AML-193 (cell line): ENCODE data around the gene SMIM36.
"Not testable (repeated sequence)": the region's sequence is repeated elsewhere in the genome, so short reads cannot be mapped to it uniquely, and the experiment has no call there.

Source experiments
- DNase-seq, 2 experiments: peaks; one replicate each; lab custom pipeline; 2025; lab: John Stamatoyannopoulos, UW

The SMIM36 gene

DNA sequence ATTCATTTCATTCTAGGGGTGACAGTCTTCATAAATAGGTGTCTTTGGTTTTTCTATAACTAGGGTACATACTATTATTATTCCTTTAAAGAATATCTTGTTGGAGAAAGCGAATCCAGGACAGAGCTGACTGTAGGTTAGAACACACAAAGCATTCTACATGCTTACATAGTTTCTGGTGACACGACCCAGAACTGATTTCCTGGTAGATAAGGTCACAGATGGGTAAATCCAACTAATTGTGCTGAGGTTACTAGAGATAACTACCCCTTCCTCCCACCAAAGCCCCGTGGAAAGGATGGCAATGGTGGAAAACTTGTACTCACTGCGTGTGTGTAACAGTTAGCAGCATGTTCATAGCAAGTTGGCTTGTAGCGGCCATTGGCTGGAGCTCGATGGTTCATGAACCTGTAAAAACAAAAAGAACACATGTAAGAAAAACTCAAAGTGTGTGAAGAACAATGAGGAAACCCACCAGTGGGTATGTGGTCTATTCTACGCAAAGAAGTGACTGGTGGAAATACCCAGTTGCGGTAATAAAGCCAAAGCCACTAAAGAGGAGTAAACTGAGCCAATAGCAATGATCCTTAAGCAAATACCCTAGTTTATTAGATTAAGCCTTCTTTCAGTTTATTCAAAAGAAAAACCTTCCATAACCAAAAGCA, 97.3 kb downstream of the SMIM36 start:
- DNase-seq = no peak

DNA sequence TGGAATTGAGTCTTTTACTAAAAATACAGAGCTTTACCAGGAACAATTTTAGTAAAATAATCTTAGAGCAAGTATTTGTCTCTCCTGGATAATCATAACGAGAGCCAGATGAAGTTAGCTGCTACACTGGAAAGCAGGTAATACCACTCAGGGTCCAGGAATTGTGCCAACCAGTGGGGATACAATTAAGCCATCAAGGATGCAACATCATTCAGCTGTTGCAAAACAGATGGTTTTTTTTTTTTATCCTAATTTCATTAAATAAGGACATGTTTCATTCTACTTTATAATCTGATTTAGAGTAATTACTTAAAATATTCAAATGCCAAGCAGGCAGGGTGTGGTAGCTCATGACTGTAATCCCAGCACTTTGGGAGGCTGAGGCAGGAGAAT, 99.8 kb downstream of the SMIM36 start:
- DNase-seq = no peak

DNA sequence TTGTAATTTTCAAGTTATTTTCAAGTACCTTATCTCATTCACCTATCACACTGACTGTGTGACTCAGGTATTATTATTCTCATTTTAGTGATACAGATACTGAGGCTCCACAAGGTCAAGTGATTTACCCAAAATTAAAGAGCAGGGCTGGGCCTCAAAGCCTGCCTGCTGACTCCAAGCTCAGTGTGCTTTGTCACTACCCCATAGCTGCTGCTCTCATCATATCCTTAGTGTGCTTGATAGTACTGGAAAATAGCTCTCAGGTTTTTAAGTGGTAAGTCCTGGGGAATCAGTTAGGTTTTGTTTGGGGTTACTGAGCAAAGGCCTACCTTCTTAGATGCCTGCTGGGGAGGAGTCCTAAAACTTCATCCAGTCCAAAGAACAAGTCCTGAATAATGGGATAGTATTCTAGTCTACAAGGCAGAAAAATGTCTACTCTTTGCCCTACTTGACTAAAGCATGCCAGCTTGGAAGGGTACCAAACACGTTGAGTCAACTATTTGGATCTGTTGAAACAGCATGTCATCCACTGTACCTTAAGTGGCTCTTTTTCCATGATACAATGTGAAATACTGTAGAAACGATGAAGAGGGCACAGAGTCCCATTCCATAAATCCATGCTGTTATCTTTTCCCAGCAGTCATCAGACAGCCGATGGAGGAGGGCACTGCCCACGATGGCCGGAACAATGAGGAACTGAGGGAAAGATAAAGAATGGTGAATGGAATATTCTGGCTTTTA, 100.4 kb downstream of the SMIM36 start:
- DNase-seq = no peak

DNA sequence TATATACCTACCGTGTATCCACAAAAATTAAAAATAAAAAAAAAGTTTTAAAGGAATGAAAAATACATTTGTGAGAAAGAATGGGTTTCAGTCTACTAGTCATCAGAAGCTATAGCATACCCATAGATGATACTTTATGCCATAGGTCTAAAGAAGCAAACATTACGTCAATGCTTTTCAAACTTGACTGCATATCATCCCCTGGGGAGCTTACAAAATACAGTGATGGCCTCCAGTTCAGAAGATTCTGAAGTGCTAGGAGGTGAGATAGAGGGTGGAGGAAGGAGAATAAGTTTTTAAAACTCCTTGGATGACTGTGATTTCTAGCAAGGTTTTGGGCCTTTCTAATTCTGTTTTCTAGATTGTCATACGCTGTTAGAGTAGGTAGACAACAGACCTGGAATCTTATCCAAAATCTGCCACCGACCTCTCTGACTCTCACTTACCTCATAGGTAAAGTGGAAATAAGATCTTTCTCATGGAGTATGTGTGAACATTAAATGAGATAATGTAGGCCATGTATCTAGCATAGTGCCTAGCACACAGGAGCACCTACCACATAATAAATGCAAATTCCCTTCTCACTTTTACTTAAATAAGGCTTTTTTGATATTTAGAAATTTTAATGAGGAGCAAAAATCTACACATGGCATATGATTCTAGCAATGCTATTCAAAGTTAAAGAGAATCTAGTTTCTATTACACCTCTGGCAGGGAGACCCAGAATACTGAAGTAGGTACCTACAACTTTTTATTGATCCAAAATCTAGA, 102.0 kb downstream of the SMIM36 start:
- DNase-seq = no peak

DNA sequence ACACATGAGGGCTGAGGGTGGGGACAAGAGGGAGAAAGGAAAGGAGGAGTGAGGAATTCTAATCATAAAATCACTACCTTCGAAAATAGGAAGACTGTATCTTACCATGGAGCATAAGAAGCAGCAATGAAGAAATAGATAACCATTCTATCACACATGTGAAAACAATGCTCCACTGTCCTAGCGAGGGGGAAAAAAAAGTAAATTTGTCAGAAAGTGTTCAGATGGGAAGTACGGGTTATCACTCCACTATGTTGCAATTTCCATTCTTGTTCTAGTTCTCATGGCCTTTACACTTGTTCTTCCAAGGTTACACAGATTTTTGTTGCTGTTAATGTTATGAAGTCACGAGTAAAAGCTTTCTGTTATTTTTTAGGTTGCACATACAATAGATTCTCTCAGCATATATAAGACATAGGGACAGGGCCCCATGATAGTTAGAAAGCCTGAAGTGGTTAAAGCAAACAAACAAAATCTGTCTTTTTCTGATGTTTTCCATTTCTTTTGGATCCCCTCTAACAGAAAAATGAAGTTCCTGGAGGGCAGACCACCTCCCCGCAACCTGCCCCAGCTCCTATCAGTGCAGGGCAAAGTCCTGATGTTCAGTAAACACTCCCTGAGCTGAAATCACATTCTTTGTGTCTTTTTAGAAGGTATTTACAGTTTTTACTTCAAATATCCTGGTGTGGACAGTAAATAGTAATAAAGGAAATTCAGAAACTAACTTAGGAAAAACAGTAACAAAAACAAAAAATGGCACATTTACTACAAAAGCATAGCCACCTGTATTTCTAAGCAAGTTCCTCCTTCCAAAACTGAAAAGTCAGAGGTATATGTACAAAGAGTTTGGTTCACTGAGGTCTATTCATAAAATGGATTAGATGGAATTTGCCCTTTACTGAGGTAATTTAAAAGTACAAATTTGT, 103.3 kb downstream of the SMIM36 start:
- no peak for DNase-seq

DNA sequence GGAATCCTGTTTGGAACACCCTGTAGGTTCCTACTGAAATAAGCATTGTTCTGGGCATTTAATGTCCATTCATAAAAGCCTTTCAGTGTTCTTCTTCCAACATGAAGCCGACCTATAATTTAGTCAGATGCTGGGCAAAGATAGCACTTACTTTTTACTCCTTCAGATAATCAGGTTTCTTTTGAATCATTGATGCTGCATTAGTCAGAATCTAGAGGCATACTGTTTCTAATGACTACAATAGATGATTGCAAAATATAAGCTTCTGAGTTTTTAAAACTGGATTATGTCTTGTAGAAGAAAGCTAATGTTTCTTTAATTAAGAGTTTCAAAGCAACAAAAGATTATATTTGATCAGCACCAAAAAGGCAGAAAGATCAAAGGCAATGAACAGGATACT, 105.7 kb downstream of the SMIM36 start:
- no peak for DNase-seq

DNA sequence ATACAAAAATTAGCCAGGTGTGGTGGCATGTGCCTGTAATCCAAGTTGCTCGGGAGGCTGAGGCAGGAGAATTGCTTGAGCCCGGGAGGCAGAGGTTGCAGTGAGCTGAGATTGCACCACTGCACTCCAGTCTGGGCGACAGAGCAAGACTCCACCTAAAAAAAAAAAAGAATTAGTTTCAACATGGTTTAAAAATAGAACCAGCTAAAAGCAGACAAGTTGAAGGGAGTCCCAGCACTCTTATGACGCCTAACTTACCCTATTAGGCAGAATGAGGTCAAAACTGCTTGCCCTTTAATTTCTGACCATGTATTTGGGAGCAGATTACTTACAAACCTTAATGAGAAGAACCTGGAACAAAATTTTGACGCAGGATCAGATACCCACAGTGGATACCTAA, 107.1 kb downstream of the SMIM36 start:
- DNase-seq = not testable (repeated sequence)

DNA sequence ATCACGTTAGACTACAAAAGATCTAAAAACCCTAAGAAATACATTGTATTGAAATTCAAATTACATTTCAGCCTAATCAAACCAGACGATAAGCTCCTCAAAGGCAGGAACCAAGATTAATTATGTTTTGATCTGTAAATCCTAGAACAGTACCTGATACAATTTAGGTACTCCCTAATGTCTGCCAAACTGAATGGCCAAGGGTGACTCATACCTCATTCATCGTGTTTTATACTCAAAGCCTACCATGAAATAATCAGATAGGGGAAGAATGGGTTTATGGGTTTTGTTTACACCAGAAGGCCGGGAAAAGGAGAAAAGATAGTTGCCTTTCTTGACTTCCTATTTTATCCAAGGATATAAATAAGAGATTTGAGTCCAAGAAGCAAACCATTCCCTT, 108.9 kb downstream of the SMIM36 start:
- DNase-seq = no peak
